SK-N-SH (cell line): ENCODE measurements around the gene ZNF761. TPM values are rescaled to one million over a fixed set of nuclear protein-coding genes. Genes with fewer than 3 reads are reported as not detected.

Source experiments
- CTCF ChIA-PET: fragments of 300-600, 350-600 bp; formaldehyde crosslinking; extraction: SDS; loops from one replicate; lab custom pipeline; 2021; lab: Yijun Ruan, JAX
- POLR2A ChIA-PET: fragments of 350-600 bp; sonication (Branson Sonifier 250); formaldehyde crosslinking; extraction: SDS; loops from one replicate; lab custom pipeline; 2020; ENCODE audit warnings: antibody characterized with exemption, inconsistent platforms; lab: Yijun Ruan, JAX
- DNase-seq: peaks from one replicate; pipeline ENCODE4 v3.0.0; 2012
- H2AFZ ChIP-seq: fragments of 200-600 bp; sonication (generic); 2 replicates; pipeline ENCODE4 v1.8.1; 2016; ENCODE audit warnings: antibody characterized with exemption, mild to moderate bottlenecking, low read depth
- H3F3A ChIP-seq: fragments of 200-600 bp; sonication (generic); replicated peaks from 2 replicates; pipeline ENCODE3; 2016; ENCODE audit warnings: antibody characterized with exemption, mild to moderate bottlenecking; ENCODE audit not compliant: insufficient read depth
- H3K27ac ChIP-seq, 2 experiments: fragments of 200-500 bp in 1 of 2; fragments of 200-600 bp in 1 of 2; sonication (Bioruptor generic) in 1 of 2; sonication (generic), shearing (Covaris generic) in 1 of 2; 2 replicates each; pipeline versions ENCODE4 v1.5.1 to v1.6.1; 2014 to 2016; ENCODE audit warnings: low read depth in 2 of 2, inconsistent platforms in 1 of 2, low read length in 1 of 2, mild to moderate bottlenecking in 1 of 2, mixed read lengths in 1 of 2
- H3K27me3 ChIP-seq: fragments of 200-600 bp; sonication (generic), shearing (Covaris generic); 2 replicates; pipeline ENCODE4 v1.6.1; 2016; ENCODE audit warnings: mixed run types; ENCODE audit not compliant: insufficient read depth
- H3K36me3 ChIP-seq, 2 experiments: fragments of 200-500 bp in 1 of 2; fragments of 200-600 bp in 1 of 2; sonication (Bioruptor generic) in 1 of 2; sonication (generic) in 1 of 2; replicated peaks in 1 of 2; 2 replicates each; pipeline versions ENCODE3 to v1.5.1; 2014 to 2016; ENCODE audit warnings: low read length in 1 of 2, mild to moderate bottlenecking in 1 of 2; ENCODE audit not compliant: insufficient read depth in 2 of 2, control insufficient read depth in 1 of 2
- H3K4me1 ChIP-seq, 2 experiments: fragments of 200-500 bp in 1 of 2; fragments of 200-600 bp in 1 of 2; sonication (Bioruptor generic) in 1 of 2; sonication (generic), shearing (Covaris generic) in 1 of 2; 2 replicates each; pipeline versions ENCODE4 v1.5.1 to v1.6.1; 2014 to 2016; ENCODE audit warnings: low read depth in 1 of 2, low read length in 1 of 2, mixed run types in 1 of 2; ENCODE audit not compliant: insufficient read depth in 2 of 2, control insufficient read depth in 1 of 2
- H3K4me2 ChIP-seq: fragments of 200-600 bp; sonication (generic), shearing (Covaris generic); 2 replicates; pipeline ENCODE4 v1.6.1; 2017; ENCODE audit warnings: mixed run types
- H3K4me3 ChIP-seq, 2 experiments: fragments of 200-500 bp in 1 of 2; fragments of 200-600 bp in 1 of 2; sonication (Bioruptor generic) in 1 of 2; sonication (generic), shearing (Covaris generic) in 1 of 2; 2 replicates each; pipeline versions ENCODE4 v1.5.1 to v1.8.1; 2014 to 2016; ENCODE audit warnings: low read depth in 2 of 2, inconsistent platforms in 1 of 2, low read length in 1 of 2, mild to moderate bottlenecking in 1 of 2, mixed read lengths in 1 of 2, moderate library complexity in 1 of 2
- H3K79me2 ChIP-seq: fragments of 200-600 bp; sonication (generic); 2 replicates; pipeline ENCODE4 v1.8.1; 2017; ENCODE audit warnings: mild to moderate bottlenecking; ENCODE audit not compliant: insufficient read depth
- H3K9ac ChIP-seq: fragments of 200-600 bp; sonication (generic); 2 replicates; pipeline ENCODE4 v1.6.1; 2017; ENCODE audit warnings: mixed run types
- H3K9me2 ChIP-seq: fragments of 200-600 bp; sonication (generic); 2 replicates; pipeline ENCODE4 v1.6.1; 2017; ENCODE audit warnings: mixed run types
- H3K9me3 ChIP-seq: fragments of 200-600 bp; sonication (generic); 2 replicates; pipeline ENCODE4 v1.6.1; 2017; ENCODE audit warnings: mixed run types, mild to moderate bottlenecking, moderate library complexity
- H4K20me1 ChIP-seq: fragments of 200-600 bp; sonication (generic); 2 replicates; pipeline ENCODE4 v1.6.1; 2017; ENCODE audit warnings: mild to moderate bottlenecking, mixed run types; ENCODE audit not compliant: insufficient read depth
- CHD2 ChIP-seq: fragments of 150-350 bp; IDR thresholded peaks from 2 replicates; pipeline ENCODE4 v1.6.1; 2018; ENCODE audit warnings: low read length; ENCODE audit not compliant: partially characterized antibody
- ELF1 ChIP-seq: IDR thresholded peaks from 2 replicates; pipeline ENCODE4 v1.4.0; 2012
- EP300 ChIP-seq, 2 experiments: IDR thresholded peaks; 2 replicates each; pipeline versions ENCODE4 v1.4.0 to v1.6.1; 2012; ENCODE audit warnings: borderline replicate concordance in 1 of 2, low read depth in 1 of 2, low read length in 1 of 2
- FOXJ3 ChIP-seq: sonication (generic); formaldehyde crosslinking; IDR thresholded peaks from 2 replicates; pipeline ENCODE4 v1.5.1; 2020; ENCODE audit warnings: mild to moderate bottlenecking, missing genetic modification reagents
- GATA2 ChIP-seq: sonication (generic); formaldehyde crosslinking; IDR thresholded peaks from 2 replicates; pipeline ENCODE4 v1.5.0; 2020; ENCODE audit warnings: mild to moderate bottlenecking, missing genetic modification reagents
- IRF3 ChIP-seq: fragments of 150-350 bp; IDR thresholded peaks from 2 replicates; pipeline ENCODE4 v1.6.1; 2016; ENCODE audit warnings: mild to moderate bottlenecking, low read depth, low read length
- JUND ChIP-seq: IDR thresholded peaks from 2 replicates; pipeline ENCODE4 v1.4.0; 2012
- MXI1 ChIP-seq: IDR thresholded peaks from 2 replicates; pipeline ENCODE4 v1.6.1; 2012; ENCODE audit warnings: mild to moderate bottlenecking, low read depth, low read length, improper control_type of control experiment
- NFIC ChIP-seq: IDR thresholded peaks from 2 replicates; pipeline ENCODE4 v1.4.0; 2012; ENCODE audit warnings: borderline replicate concordance
- NRF1 ChIP-seq: IDR thresholded peaks from 2 replicates; pipeline ENCODE4 v1.6.1; 2012; ENCODE audit warnings: low read depth, mild to moderate bottlenecking, low read length
- RAD21 ChIP-seq: IDR thresholded peaks from 2 replicates; pipeline ENCODE4 v1.6.1; 2012; ENCODE audit warnings: mild to moderate bottlenecking, low read length
- RFX5 ChIP-seq: IDR thresholded peaks from 2 replicates; pipeline ENCODE4 v1.6.1; 2012; ENCODE audit warnings: mild to moderate bottlenecking, improper control_type of control experiment, low read length
- RXRA ChIP-seq: IDR thresholded peaks from 2 replicates; pipeline ENCODE4 v1.4.0; 2012; ENCODE audit warnings: low read depth, mild to moderate bottlenecking, borderline replicate concordance
- TCF12 ChIP-seq: IDR thresholded peaks from 2 replicates; pipeline ENCODE4 v1.4.0; 2012
- TEAD4 ChIP-seq: IDR thresholded peaks from 2 replicates; pipeline ENCODE4 v1.4.0; 2012; ENCODE audit warnings: mild to moderate bottlenecking, borderline replicate concordance; ENCODE audit not compliant: insufficient read depth
- USF1 ChIP-seq: IDR thresholded peaks from 2 replicates; pipeline ENCODE4 v1.4.0; 2012; ENCODE audit warnings: low read depth, borderline replicate concordance
- WGBS: methylation state at CpG from one replicate; pipeline ENCODE4 v1.1.6; 2017; ENCODE audit warnings: low lambda C conversion rate; 5-methylcytosine and 5-hydroxymethylcytosine counted together
- polyA plus RNA-seq, 3 experiments: library from polyadenylated mRNA; depleted of rRNA; stranded (reverse); fragments of >200 nt; gene quantifications; 2 replicates each; pipeline ENCODE4 v1.2.3, GENCODE V29; 2012
- TF ChIP-seq, protein P1 (sequence below): IDR thresholded peaks from 2 replicates; pipeline ENCODE4 v1.6.1; 2012; ENCODE audit warnings: mild to moderate bottlenecking, low read depth, low read length, moderate library complexity
- TF ChIP-seq, protein P2 (sequence below): fragments of 200-600 bp; sonication (generic); IDR thresholded peaks from 2 replicates; pipeline ENCODE4 v1.6.1; 2017; ENCODE audit warnings: antibody characterized with exemption, mild to moderate bottlenecking, moderate library complexity
- TF ChIP-seq, protein P3 (sequence below): IDR thresholded peaks from 2 replicates; pipeline ENCODE4 v1.4.0; 2012; ENCODE audit warnings: low read depth
- TF ChIP-seq, protein P4 (sequence below): IDR thresholded peaks from 2 replicates; pipeline ENCODE4 v1.4.0; 2012; ENCODE audit warnings: low read depth, borderline replicate concordance

Gene ZNF761
- polyA plus RNA-seq, 1 of the 3 experiments (the other 2 are of a cell fraction): 5.9 TPM

- peaks cover 0 to 10% of the 10 kb centered on the region in 2 experiments; a peak in 1 of 4 replicates for H3K4me1 ChIP-seq
- no peaks in the 10 kb centered on the region for H4K20me1 ChIP-seq
- ChIA-PET CTCF (interaction anchor here (1.6 to 1.8 kb wide), 2 partner anchors 16 to 80 kb away, joined by 5 to 7 read pairs; no protein-coding TSS in a partner anchor), POLR2A (no interaction called here)
- DNase-seq: peak; percentile 23
- TF ChIP-seq TEAD4 (no peak), RXRA (no peak), NFIC (no peak), GATA2 (CRISPR knock-in tag) (no peak), ELF1 (no peak), FOXJ3 (CRISPR knock-in tag) (no peak), JUND (no peak), USF1 (no peak), EP300 (IDR thresholded peaks at IDR 0.05; ENCODE audit: borderline replicate concordance in 1 of 2, low read depth in 1 of 2, low read length in 1 of 2) (no peak), RAD21 (no peak), CHD2 (no peak), NRF1 (no peak), RFX5 (no peak), IRF3 (no peak), TCF12 (no peak), MXI1 (no peak)
- TF ChIP-seq, protein P1, sequence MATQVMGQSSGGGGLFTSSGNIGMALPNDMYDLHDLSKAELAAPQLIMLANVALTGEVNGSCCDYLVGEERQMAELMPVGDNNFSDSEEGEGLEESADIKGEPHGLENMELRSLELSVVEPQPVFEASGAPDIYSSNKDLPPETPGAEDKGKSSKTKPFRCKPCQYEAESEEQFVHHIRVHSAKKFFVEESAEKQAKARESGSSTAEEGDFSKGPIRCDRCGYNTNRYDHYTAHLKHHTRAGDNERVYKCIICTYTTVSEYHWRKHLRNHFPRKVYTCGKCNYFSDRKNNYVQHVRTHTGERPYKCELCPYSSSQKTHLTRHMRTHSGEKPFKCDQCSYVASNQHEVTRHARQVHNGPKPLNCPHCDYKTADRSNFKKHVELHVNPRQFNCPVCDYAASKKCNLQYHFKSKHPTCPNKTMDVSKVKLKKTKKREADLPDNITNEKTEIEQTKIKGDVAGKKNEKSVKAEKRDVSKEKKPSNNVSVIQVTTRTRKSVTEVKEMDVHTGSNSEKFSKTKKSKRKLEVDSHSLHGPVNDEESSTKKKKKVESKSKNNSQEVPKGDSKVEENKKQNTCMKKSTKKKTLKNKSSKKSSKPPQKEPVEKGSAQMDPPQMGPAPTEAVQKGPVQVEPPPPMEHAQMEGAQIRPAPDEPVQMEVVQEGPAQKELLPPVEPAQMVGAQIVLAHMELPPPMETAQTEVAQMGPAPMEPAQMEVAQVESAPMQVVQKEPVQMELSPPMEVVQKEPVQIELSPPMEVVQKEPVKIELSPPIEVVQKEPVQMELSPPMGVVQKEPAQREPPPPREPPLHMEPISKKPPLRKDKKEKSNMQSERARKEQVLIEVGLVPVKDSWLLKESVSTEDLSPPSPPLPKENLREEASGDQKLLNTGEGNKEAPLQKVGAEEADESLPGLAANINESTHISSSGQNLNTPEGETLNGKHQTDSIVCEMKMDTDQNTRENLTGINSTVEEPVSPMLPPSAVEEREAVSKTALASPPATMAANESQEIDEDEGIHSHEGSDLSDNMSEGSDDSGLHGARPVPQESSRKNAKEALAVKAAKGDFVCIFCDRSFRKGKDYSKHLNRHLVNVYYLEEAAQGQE: no peak
- TF ChIP-seq, protein P2, sequence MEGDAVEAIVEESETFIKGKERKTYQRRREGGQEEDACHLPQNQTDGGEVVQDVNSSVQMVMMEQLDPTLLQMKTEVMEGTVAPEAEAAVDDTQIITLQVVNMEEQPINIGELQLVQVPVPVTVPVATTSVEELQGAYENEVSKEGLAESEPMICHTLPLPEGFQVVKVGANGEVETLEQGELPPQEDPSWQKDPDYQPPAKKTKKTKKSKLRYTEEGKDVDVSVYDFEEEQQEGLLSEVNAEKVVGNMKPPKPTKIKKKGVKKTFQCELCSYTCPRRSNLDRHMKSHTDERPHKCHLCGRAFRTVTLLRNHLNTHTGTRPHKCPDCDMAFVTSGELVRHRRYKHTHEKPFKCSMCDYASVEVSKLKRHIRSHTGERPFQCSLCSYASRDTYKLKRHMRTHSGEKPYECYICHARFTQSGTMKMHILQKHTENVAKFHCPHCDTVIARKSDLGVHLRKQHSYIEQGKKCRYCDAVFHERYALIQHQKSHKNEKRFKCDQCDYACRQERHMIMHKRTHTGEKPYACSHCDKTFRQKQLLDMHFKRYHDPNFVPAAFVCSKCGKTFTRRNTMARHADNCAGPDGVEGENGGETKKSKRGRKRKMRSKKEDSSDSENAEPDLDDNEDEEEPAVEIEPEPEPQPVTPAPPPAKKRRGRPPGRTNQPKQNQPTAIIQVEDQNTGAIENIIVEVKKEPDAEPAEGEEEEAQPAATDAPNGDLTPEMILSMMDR: no peak
- TF ChIP-seq, protein P3, sequence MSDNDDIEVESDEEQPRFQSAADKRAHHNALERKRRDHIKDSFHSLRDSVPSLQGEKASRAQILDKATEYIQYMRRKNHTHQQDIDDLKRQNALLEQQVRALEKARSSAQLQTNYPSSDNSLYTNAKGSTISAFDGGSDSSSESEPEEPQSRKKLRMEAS: no peak
- TF ChIP-seq, protein P4, sequence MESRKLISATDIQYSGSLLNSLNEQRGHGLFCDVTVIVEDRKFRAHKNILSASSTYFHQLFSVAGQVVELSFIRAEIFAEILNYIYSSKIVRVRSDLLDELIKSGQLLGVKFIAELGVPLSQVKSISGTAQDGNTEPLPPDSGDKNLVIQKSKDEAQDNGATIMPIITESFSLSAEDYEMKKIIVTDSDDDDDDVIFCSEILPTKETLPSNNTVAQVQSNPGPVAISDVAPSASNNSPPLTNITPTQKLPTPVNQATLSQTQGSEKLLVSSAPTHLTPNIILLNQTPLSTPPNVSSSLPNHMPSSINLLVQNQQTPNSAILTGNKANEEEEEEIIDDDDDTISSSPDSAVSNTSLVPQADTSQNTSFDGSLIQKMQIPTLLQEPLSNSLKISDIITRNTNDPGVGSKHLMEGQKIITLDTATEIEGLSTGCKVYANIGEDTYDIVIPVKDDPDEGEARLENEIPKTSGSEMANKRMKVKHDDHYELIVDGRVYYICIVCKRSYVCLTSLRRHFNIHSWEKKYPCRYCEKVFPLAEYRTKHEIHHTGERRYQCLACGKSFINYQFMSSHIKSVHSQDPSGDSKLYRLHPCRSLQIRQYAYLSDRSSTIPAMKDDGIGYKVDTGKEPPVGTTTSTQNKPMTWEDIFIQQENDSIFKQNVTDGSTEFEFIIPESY: no peak
- H3K4me3 ChIP-seq: peak overlapping the region; percentile 36 to 54; a peak in 2 of 4 replicates
- no peak overlapping the region for H3K9ac ChIP-seq
- H3K9me3 ChIP-seq: no peaks in the 10 kb centered on the region
- H3K79me2 ChIP-seq: no peaks in the 10 kb centered on the region
- no peaks in the 10 kb centered on the region for H3K9me2 ChIP-seq
- H3F3A ChIP-seq: no peaks in the 10 kb centered on the region
- 22% methylated on average over 7 of the region's 7 CpGs for WGBS
- peak overlapping the region; percentile 85; the same call in 1 of the 2 replicates for H2AFZ ChIP-seq
- H3K27ac ChIP-seq: no peak overlapping the region
- H3K4me2 ChIP-seq: peak overlapping the region; percentile 67
- no peaks in the 10 kb centered on the region for H3K27me3 ChIP-seq
- H3K36me3 ChIP-seq: no peaks in the 10 kb centered on the region
These were observed 73.1 kb downstream of the ZNF761 start for GRCh38 chr19:53504885-53505284.
